Choroid plexus epithelial cell (primary cell): Measurements from ENCODE around the gene GNRH2.
A peak's percentile ranks its signal among the peaks of the same experiment; 100 is the strongest.

Source experiments
- DNase-seq: peaks from one replicate; pipeline ENCODE4 v3.0.0-alpha.2; 2010; ENCODE audit warnings: low read depth
- H3K4me3 ChIP-seq: 2 replicates; pipeline ENCODE4 v1.5.1; 2011; ENCODE audit warnings: low read depth, mild to moderate bottlenecking, control low read depth, low read length, moderate library complexity
- CTCF ChIP-seq: conservative IDR thresholded peaks from 2 replicates; pipeline ENCODE4 v1.5.1; 2011; ENCODE audit warnings: low read depth, mild to moderate bottlenecking, control low read depth, inconsistent platforms, low read length, moderate library complexity

Gene GNRH2

DNA sequence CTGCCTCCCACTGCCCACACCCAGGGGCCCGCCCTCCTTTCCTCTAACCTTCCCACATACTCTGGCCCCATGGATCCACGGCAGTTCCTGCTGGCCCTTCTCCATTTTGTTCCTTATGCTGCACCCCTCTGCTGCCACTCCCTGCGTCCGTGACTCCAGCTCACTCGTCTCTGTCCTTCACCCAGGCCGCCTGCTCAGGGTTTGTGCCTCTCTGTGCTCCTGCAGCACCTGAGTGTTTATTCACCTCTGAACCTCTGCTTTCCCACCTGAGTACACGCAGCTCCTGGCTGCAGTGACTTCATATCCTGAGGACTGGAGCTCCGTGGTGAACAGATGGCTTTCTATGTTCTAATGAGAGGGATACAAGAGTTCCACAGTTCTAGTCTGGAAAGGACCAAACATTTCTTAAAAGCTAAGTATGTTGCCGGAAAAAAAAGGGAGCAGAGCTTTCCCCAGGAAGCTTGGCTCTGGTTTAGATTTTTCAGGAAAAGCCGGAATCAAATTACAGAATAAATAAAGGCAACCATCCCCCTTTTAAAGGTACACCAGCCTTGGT is 1.5 kb upstream of the GNRH2 start:
- TF ChIP-seq CTCF: no peak
- peak; percentile 27 for DNase-seq
- H3K4me3 ChIP-seq: no peak overlapping the region

- peak; percentile 31 for DNase-seq
- no peak for TF ChIP-seq CTCF
- no peak overlapping the region for H3K4me3 ChIP-seq
These were observed 797 bp upstream of the GNRH2 start for GRCh38 chr20:3042625-3043024.

DNA sequence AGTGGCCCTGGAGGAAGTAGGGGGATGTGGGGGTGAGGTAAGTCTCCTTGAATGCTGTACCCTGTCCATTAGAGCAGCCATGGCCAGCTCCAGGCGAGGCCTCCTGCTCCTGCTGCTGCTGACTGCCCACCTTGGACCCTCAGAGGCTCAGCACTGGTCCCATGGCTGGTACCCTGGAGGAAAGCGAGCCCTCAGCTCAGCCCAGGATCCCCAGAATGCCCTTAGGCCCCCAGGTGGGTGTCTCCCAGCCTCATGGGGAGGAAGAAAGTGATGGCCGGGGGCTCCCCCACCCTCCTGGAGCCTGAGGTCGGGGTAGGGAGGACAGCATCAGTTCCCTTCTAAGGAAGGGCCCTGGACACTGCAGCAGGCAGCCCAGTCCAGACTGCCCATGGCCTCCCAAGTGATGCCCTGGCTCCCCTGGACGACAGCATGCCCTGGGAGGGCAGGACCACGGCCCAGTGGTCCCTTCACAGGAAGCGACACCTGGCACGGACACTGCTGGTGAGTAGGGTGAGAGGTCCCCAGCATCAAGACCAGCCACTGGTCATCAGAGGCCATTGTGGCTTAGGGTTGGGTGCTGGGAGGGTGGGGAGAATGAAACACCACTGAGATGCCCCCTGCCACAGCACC is 1.0 kb downstream of the GNRH2 start:
- H3K4me3 ChIP-seq: no peak overlapping the region
- DNase-seq: no peak
- no peak for TF ChIP-seq CTCF

DNA sequence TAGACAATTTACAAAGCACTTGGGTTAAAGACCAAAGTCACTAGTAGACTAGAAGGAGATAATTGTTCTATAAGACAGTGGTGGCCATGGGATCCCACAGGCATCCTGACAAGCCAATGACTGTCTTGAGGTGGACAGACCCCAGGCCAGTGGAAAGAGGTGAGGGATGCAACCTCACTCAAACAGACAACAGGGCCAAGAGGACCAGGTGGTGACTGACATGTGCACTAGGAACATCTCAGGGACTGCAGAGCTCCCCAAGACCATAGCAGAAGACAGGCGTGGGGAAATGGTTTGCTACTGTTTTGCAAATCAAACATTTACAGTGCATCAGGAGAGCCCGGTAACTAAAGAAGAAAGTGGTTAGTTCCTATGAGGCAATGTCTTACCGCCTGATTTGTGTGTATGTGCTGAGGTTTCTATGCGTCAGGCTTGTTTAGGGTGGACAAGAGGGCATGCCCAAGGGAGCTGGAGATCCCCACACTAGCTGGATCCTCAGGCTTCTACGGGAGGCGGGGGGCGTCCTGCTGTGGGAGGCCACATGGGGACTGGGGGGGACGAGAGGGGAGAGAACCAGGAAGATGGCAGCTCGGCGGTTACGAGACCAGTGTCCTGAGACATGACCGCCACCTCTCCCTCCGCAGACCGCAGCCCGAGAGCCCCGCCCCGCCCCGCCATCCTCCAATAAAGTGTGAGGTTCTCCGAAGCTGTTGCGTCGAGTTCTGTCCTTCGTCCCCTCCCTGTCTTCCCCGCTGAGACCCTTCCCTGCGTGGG is 1.8 kb downstream of the GNRH2 start:
- TF ChIP-seq CTCF: no peak
- peak overlapping the region; percentile 85 for H3K4me3 ChIP-seq
- peak; percentile 95 for DNase-seq

- no peak for TF ChIP-seq CTCF
- peak; percentile 83 for DNase-seq
These were observed 2.6 kb downstream of the GNRH2 start, which contains the start of gene MRPS26 for GRCh38 chr20:3045816-3046676. Gene MRPS26, plus strand, starts transcription at chr20:3046052. Its CDS starts 17 bp downstream, at chr20:3046069.

DNA sequence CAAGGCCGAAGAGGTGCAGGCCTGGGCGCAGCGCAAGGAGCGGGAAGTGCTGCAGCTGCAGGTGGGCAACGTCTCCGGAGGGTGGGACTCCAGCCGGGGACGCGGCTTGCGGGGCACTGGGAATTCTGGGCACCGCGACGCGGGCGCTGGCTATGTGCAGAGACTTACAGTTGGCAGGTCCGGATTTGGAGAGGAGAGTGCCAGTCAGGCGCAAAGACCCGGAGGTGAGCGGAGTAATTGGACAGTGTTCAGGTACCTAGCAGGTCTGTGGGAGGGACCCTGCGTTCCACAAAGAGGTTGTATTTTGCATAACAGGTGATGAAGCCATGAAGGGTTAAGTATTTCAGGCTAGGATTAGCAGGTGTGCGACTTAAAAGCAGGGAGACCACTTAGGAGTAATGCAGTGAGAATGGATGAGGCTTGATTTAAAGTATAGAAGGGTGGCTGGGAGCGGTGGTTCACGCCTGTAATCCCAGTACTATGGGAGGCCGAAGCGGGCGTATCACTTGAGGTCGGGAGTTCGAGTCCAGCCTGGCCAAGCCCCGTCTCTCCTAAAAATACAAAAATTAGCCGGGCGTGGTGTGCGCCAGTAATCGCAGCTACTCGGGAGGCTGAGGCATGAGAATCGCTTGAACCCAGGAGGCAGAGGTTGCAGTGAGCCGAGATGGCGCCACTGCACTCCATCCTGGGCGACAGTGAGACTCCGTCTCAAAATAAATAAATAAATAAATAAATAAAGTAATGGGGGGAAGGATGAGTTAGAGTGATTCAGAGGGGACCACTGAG is 3.4 kb downstream of the GNRH2 start:
- peak overlapping the region; percentile 85 for H3K4me3 ChIP-seq
- TF ChIP-seq CTCF: no peak
- peak; percentile 21 for DNase-seq

More at GRCh38 chr20:3045816-3046676, 2.6 kb downstream of the GNRH2 start, which contains the start of gene MRPS26:
- peak within 1 kb of the TSS; percentile 85 for H3K4me3 ChIP-seq
